GM21619 (cell line): ENCODE data around the gene APOO.
A peak's percentile ranks its signal among the peaks of the same experiment; 100 is the strongest.
"Not testable (repeated sequence)": the region's sequence is repeated elsewhere in the genome, so short reads cannot be mapped to it uniquely, and the experiment has no call there.

Experiments
- ATAC-seq: cut with Tn5 transposase; IDR thresholded peaks from one replicate; pipeline ENCODE4 v1.9.1; 2021; ENCODE audit not compliant: unreplicated experiment

APOO gene

DNA sequence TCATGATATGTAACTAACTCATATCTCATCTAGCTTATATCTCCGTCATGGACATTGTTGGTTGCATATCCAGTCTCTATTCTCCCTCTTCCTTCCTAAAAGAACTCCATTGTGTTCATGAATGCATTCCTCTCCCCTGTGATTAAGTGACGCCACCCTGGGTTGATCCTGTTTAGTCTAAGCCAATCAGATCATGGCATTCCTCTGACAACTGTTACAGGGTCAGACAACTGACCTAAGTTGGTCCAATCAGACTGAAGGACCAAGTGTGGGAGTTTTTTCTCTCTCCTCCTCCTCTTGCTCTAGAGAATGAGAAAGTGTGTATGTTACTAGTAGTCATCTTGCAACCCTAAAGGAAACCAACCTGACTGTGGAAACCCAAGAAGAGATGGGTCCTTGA, 3.6 kb downstream of the APOO start:
- ATAC-seq, result no peak

DNA sequence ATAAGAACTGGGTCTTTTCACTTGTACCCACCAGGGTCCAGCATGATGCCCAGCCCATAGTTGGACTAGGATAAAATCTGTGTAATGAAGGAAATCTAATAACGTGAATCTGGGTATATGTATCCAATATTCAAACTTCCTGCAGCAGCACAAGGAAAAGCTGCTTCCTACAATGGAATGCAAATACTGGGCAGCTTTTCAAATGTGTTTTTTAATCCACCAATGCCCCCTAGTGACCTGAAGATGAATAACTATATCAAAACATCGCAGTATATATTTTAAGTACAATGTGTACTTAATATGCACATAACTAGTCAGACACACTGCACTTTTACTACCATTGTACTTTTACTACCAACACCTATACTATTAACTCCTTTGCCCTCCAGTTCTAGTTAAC, 5.3 kb downstream of the APOO start:
- no peak for ATAC-seq

DNA sequence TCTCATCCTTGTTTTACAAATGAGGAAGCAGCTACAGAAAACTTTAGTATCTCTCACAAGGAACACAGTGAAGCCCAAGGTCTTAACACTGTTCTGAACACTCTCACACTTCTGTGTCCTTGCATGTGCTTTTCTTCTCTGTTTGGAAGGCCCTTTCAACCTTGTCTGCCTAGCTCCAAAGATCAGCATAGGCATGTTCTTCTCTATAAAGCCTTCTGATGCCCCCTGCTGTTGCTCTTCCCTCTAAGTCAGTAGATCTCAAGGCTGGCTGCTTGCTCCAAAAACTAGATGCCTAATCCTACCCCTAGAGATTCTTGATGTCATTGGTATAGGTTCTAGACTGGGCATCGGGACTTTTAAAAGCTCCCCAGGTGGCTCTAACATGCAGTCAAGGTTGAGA, 5.9 kb downstream of the APOO start:
- ATAC-seq, result peak; percentile 66

DNA sequence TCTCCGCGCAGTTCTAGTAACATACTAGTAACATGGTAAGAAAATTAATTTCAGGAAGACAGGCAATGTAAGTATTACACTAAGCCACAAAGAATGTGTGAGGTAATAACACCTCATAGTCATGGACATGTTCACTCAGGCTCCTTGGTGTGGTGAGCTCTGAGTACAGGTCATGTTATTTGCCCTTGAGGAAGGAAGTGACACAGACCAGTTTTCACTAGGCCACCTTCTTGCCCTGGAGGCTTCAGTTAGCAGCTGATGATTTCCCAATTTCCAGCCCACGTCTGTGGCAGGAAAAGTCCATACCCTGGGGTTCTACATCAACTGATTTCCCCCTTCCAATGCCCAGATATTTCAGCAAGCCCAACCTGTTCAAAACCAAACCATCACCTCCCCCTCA, 6.7 kb downstream of the APOO start:
- ATAC-seq, result no peak

DNA sequence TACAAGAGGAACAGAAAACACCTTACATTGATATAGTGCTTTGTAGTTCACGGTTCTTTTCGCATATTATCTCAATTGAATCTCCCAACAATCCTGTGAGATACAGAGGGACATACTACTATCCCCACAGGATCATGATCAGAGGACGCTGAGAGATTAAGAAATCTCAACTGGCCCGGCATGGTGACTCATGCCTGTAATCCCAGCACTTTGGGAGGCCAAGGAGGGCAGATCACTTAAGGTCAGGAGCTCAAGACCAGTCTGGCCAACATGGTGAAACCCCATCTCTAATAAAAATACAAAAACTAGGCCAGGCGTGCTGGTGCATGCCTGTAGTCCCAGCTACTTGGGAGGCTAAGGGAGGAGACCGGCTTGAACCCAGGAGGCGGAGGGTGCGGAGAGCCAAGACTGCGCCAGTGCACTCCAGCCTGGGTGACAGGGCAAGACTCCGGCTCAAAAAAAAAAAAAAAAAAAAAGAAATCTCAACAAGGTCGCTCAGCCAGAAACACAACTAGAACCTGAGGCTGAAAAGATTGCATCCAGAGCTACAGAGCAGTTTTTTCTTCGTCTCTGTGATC, 7.4 kb downstream of the APOO start:
- ATAC-seq, result no peak

DNA sequence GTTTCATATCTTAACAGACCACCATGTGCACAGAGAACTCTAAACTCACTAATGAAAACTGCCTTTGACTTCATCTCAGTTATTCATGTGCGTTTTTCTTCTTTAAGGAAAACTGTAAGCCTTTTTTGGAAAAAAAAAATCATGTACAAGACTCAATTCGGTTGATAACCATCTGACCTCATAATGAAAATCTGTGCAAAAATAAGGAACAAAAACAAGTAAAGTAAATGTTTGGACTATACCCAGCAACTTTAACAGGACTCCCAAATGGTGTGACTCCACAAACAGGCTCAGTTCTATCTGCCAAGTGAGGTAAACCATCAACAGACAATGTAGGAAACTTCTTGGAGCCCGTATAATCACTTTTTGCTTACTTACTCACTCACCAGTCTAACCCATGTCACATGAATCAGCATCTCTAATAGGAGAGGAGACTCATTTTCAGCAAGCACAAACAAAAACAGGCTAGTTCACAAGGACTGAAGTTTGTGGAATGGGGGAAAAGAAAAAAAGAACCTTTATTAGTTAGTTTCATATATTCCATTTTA, 9.3 kb downstream of the APOO start:
- ATAC-seq, result no peak

DNA sequence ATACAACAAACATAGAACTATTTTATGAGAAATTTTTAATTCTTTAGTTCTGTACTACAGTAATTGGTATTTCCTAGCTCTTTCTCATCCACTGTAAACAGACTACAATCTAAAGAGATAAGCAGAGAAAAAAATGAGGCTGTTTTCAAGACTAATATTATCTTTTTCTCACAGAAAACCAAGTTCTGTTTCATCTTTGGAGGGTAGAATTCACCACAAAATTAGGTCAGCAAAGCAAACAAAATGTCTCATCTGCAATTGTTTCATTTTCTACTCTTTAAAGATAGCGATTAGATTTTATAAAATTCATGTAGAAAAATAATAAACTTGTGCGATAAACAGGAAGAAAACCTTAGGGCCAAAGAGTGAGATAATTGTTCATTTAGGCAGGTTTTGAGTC, 10.8 kb downstream of the APOO start:
- no peak for ATAC-seq

DNA sequence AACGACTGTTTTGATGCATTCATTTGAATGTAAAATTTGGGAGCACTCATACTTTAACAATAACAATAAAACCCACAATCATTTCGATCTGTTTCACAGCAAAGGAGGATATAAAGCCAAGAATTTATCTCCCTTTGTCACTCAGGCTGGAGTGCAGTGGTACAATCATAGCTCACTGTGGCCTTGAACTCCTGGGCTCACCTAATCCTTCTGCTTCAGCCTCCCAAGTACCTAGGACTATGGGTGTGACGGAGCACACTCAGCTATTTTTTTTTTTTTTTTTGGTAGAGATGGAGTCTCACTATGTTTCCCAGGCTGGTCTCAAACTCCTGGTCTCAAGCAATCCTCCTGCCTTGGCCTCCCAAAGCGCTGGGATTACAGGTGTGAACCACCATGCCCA, 11.2 kb downstream of the APOO start:
- not testable (repeated sequence) for ATAC-seq

DNA sequence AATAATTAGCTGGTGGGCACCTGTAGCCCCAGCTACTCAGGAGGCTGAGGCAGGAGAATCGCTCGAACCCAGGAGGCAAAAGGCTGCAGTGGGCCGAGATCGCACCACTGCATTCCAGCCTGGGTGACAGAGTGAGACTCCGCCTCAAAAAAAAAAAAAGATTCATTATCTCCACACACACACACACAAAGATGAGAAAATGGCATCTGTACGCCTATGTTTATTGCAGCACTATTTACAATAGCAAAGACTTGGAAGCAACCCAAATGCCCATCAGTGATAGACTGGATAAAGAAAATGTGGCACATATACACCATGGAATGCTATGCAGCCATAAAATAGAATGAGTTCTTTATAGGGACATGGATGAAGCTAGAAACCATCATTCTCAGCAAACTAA, 12.7 kb downstream of the APOO start:
- ATAC-seq, result not testable (repeated sequence)

DNA sequence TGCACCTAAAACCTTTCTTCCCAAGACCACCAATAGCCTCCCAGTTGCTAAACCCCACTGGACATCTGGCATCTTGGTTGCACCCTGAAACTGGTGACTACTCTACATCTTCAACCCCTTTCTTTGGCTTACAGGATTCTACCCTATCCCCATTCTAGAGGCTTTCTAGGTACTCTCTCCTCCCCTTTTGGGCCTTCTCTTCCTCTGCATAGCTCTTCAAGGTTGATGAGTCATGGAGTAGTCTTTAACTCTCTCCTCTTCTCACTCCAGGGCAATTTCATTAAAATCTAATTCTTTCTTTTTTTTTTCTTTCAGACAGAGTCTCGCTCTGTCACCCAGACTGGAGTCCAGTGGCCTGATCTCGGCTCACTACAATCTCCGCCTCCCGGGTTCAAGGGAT, 16.8 kb downstream of the APOO start:
- no peak for ATAC-seq

DNA sequence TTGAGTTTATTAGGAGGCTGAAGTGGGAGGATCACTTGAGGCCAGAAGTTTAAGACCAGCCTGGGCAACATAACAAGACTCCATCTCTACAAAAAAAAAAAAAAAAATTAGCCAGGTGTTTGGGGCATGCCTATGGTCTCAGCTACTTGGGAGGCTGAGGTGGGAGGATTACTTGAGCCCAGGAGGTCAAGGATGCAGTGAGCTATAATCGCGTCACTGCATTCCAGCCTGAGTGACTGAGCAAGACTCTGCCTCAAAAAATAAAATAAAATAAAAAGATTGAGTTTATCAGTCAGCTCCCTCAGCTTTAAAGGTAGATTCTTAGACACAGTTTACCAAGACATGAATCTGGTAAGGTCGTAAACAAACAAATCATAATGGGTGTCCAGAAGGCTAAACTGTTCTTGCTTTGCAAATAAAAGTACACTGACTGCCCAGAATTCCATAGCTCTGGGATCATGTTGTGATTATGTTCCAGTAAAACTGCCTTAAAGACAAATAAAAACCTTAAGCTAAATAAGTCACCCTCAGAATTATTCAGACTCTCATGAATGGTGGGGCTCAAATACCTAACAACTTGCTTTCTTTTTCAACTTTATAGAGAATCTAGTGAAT, 18.7 kb downstream of the APOO start:
- no peak for ATAC-seq

DNA sequence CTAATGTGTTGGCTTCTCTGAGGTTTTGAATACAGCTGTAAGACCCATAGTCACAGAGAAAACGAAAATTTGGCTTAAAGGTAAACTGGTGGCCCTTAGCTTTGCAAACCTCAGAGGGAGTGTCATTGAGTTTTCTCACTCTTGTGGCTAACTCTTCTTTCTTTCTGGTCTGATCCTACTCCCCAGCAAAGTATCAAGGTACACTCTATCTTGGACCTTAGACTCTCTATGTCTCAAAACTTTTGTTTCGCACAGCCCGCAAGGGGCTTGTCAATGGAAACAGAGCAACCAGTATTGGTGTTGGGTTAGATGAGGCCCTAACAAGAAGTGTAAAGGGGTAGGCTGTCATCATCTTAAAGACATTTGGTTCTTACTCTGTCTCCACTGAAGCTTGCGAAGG, 19.8 kb downstream of the APOO start:
- no peak for ATAC-seq

DNA sequence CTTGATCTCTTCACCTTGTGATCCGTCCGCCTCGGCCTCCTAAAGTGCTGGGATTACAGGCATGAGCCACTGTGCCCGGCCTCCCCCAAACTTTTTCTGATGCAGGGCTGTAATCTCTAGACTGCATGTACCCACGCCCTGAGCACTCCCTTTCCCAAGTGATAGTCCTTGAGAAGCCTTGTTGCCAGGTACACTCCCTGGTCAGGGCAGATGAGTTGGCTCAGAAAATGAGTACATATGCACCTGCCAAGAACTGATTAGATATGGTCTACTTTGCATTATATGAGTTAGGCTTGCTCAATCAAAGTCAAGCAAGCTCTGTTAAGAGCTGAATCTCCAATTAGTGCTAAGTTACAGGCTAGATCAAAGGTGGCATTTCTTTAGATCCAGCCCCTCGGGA, 20.3 kb downstream of the APOO start:
- no peak for ATAC-seq

DNA sequence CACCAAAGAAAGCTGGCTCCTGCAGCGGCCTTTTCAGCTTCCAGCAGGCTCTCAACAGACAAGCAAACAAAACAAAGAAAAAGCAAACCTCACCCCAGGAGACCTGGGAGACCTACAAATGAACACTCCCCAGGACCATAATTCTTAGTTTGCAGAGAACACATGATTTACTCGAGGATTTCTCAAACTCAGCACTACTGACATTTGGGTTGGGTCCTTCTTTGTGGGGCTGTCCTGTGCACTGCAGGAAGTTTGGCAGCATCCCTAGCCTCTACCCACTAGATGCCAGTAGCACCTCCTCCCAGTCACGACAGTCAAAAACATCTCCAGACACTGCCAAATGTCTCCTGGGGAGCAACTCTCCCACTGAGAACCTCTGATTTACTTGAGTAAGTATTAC, 21.9 kb downstream of the APOO start:
- no peak for ATAC-seq

DNA sequence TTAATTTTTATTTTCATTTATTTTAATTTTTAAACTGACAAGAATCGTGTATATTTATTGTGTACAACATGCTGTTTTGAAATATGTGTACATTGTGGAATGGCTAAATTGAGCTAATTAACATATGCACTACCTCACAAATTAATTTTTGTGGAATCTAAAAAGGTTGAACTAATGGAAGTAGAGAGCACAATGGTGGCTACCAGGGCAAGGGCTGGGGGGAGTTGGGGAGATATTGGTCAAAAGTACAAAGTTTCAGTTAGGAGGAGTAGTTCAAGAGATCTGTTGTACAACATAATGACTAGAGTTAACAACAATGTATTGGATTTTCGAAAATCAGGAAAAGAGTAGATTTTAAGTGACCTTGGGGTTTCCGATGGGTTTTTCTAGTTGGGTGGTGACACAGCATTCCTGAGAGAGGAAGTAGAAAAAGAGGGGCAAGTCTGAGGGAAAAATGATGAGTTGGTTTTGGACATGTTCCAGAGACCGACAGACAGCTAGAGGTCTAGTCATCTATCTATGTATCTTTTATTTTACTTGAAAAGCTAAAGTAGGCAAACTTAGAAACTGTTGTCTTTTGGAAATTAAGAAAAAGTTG, 23.2 kb downstream of the APOO start:
- no peak for ATAC-seq

DNA sequence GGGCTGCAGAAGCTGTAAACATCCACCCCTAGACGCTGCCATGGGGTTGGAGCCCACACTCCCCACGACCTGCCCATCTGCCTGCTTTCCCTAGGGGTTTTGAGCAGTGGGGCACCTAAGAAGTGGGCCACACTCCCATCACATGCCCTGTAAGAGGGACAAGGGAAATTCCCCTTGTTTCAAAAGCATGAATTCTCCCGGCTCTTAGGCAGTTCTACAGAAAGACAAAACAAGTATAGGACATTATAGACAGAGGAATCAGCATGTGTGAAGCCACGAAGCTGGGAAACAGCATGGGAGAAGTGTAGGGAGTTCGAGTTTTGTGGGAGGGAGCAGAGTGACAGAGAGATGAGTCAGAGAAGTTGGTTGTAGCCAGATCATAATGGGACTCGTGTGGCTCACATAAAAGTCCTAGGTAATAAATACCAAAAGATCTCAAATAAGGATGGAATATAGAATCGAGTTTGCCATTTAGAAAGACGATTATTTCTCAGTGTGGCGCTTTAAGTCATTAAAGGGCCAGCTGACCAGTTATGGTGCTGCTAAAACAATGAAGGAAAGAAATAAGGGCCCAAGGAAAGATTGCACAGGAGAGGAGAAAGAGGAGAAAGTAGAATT, 23.9 kb downstream of the APOO start:
- ATAC-seq, result no peak

DNA sequence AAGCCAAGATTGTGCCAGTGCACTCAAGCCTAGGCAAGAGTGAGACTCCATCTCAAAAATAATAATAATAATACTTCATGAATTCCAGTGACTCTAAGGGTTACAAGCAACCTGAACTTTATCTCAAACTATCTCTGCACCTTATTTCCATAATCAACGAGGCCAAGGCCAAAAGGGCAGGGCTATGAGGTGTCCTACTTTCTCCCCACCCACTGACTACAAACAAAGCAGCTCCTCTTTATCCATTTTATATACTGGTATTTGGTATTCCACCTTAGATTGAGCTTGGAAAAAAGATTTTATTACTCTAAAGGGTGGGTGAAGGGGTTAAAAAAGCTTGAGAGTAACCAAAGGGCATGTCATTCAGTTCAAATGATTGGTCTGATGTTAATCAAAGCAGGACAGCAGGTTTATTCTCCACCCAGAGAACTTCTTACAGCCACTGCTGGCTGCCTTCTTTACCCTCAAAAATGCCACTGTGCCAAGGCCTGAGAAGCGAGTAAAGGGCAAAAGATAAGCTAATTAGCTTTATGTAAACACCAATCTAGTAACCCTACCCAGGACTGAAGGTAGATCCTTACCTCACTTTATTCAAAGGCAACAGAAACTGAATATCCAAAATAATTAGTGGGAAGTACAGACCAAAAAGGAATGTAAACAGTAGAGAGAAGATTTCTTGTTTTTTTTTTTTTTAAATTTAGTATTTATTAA, 28.2 kb downstream of the APOO start:
- ATAC-seq, result no peak

DNA sequence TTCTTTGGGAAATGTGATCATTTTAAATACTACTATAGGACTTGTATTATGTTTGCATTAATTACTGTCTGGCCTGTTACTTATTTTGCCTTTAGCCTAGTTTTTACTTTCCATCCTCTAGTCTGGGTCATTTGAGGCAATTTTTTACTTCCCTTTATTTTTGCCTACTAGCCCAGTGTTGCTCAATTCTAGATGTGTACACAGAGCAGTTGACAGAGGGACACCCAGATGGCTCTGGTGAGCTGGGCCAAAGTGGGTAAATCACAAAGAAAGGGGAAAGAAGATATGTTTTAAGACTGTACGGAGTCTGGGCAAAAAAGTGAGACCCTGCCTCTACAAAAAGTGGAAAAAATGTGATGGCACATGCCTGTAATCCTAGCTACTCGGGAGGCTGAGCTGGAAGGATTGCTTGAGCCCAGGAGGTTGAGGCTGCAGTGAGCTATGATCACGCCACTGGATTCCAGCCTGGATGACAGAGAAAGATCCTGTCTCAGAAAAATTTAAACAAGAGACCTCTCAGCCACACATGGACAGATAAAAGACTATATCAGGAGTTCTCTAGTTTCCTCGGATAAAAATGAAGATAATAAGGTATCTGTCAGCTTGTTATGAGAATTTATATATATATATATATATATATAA, 35.7 kb downstream of the APOO start:
- ATAC-seq, result no peak

DNA sequence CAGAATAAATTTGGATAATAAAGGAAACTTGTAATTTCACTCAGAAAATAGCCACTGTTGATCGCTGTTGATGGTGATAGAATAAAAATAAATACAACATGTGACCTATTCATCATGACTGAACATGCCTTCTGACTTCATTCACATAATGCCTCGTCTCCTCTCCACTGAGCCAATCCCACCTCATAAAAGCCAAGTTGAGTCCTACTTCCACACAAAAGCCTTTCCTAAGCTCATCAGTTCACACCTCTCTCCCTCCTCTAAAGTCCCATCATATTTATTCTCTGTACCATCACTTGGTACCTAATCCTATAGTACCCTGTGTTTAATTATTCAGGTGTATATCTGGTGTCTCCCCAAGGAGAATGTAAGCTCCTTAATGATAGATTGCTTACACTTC, 37.7 kb downstream of the APOO start:
- no peak for ATAC-seq

DNA sequence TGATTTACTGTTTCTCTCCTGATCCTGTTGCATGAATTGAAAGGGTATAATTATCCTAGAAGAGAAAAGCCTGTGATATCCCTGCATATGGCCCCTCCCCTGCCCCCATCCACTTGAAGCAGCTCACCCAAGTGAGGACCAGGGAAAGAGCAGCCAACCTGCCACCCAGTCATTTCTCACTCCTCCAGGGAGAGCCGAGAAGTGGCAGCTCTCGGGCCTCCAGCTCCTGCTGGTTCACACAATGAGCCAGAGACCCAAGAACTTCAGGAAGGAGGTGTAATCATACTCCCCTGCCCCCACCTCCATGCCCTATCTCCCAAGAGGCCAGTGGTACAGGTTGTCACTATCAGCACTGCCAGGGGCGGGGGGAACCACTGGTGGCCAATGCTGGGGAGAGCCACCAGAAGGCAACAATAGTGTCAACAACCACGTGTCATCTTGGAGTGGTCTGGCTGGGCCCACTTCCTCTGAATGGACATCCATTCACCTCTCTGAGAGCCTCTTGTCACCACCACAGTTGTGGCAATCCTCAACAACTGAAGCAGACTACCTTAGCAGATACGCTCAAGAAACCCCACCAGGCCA, 42.9 kb downstream of the APOO start:
- ATAC-seq, result no peak

DNA sequence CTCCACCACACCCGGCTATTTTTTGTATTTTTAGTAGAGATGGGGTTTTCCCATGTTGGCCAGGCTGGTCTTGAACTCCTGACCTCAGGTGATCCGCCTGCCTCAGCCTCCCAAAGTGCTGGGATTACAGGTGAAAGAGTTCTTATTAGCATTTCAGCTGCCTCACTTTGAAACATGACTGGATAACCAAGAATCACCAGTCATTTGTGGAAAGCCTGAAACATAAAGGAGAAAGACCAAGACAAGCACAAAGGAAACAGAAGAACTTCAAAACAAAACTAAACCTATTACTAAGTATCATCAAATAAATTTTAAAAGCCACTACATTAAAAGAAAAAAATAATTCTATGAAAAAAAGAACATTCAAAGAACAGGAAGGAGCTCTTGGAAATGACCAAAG, 45.8 kb downstream of the APOO start:
- ATAC-seq, result not testable (repeated sequence)
